HEK293 (cell line): ENCODE measurements around the gene DCBLD2.

Experiments used
- ZNF707 ChIP-seq: fragments of 450-650 bp; formaldehyde crosslinking; IDR thresholded peaks from 2 replicates; pipeline ENCODE4 v1.5.1; 2016; ENCODE audit warnings: missing biosample characterization, missing genetic modification characterization
- TF ChIP-seq, protein P1 (sequence below): fragments of 450-650 bp; formaldehyde crosslinking; IDR thresholded peaks from 2 replicates; pipeline ENCODE4 v1.5.1; 2016; ENCODE audit warnings: missing biosample characterization, missing genetic modification characterization

GRCh38 chr3:98779541-98780335 lies 121.8 kb downstream of the DCBLD2 start:
- TF ChIP-seq, protein P1, sequence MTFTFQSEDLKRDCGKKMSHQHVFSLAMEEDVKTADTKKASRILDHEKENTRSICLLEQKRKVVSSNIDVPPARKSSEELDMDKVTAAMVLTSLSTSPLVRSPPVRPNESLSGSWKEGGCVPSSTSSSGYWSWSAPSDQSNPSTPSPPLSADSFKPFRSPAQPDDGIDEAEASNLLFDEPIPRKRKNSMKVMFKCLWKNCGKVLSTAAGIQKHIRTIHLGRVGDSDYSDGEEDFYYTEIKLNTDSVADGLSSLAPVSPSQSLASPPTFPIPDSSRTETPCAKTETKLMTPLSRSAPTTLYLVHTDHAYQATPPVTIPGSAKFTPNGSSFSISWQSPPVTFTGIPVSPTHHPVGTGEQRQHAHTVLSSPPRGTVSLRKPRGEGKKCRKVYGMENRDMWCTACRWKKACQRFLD (tag by site-specific recombination): no peak
- TF ChIP-seq ZNF707: no peak
